HG02623 (cell line): Measurements from ENCODE around the gene MYL6B.

Source experiments
- ATAC-seq: cut with Tn5 transposase; IDR thresholded peaks from one replicate; pipeline ENCODE4 v1.9.1; 2021; ENCODE audit warnings: moderate library complexity; ENCODE audit not compliant: unreplicated experiment

The MYL6B gene

GRCh38 chr12:56204275-56204674, 51.9 kb downstream of the MYL6B start:
- ATAC-seq, result no peak

DNA sequence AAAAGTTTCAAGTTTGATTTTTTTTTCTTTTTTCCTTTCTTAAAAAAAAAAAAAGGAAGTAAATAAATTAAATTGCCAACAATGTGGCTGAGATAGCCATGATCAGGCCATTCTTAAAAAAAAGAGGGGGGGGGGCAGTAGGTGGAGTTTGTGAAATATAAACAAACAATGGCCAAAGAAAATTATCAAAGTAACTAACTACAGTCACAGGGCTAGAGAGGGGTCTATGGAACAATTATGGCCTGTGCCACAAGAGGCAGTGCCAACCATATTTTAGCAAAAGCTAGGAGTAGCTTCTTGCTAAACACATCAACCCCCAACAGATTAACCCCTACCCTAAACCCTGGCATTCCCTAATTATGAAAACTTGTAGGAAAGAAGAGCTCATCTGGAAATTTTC, 53.1 kb downstream of the MYL6B start:
- ATAC-seq, result no peak

GRCh38 chr12:56206452-56207166, 54.2 kb downstream of the MYL6B start:
- no peak for ATAC-seq
